ENCODE measurements around the gene AFF3. TPM values are rescaled to one million over a fixed set of nuclear protein-coding genes. Genes with fewer than 3 reads are reported as not detected.

The AFF3 gene
- total and polyA plus RNA-seq, 2 of the 8 experiments (the other 6 are each of a cell fraction or from before 2014, with no cell fraction given): 0.27 to 3.0 TPM

- H3K23me2 ChIP-seq (ENCODE audit: low read depth, low read length): no peaks in the 10 kb centered on the region
- H2BK120ac ChIP-seq (replicated peaks; ENCODE audit: low read depth, low read length): no peak overlapping the region
- no peak overlapping the region for H2BK20ac ChIP-seq (ENCODE audit: low read length)
- no peak overlapping the region for H4K5ac ChIP-seq (ENCODE audit: insufficient read length, low read depth, low read length)
- no peak overlapping the region for H3K4me3 ChIP-seq (ENCODE audit: extremely low read depth in 1 of 4, insufficient read depth in 2 of 4, low read depth in 3 of 4, low read length in 4 of 4)
- DNase-seq (ENCODE audit: low read depth in 1 of 2, low spot score in 2 of 2) (no peak), FAIRE-seq (no peak)
- H3K27ac ChIP-seq (ENCODE audit: low read depth, low read length): no peak overlapping the region
- no peak overlapping the region for H3K4me2 ChIP-seq (ENCODE audit: insufficient read depth in 1 of 2, low read depth in 2 of 2, low read length in 2 of 2)
- no peak for TF ChIP-seq YY1 (IDR thresholded peaks at IDR 0.05; ENCODE audit: low read depth, low read length)
- TF ChIP-seq ATF2 (IDR thresholded peaks at IDR 0.05; ENCODE audit: low read length): no peak
- TF ChIP-seq JUND (IDR thresholded peaks at IDR 0.05; ENCODE audit: low read length): no peak
- TF ChIP-seq SP4 (IDR thresholded peaks at IDR 0.05; ENCODE audit: low read length): no peak
- TF ChIP-seq E2F6 (IDR thresholded peaks at IDR 0.05): no peak
- no peak for TF ChIP-seq ZNF274 (IDR thresholded peaks at IDR 0.05; ENCODE audit: borderline replicate concordance, extremely low read depth, low read length)
- no peak for TF ChIP-seq FOSL1 (IDR thresholded peaks at IDR 0.05; ENCODE audit: insufficient read depth, low read depth, low read length)
- no peak for TF ChIP-seq BACH1 (IDR thresholded peaks at IDR 0.05; ENCODE audit: low read length)
- no peak for TF ChIP-seq MAFK (IDR thresholded peaks at IDR 0.05; ENCODE audit: low read depth, low read length)
- no peak for TF ChIP-seq RFX5 (IDR thresholded peaks at IDR 0.05; ENCODE audit: borderline replicate concordance, low read depth, low read length)
- no peak for TF ChIP-seq GABPA (IDR thresholded peaks at IDR 0.05; ENCODE audit: borderline replicate concordance, insufficient read depth, low read length)
- no peaks in the 10 kb centered on the region for H3K9me3 ChIP-seq (ENCODE audit: insufficient read depth in 2 of 2, low read depth in 1 of 2, low read length in 1 of 2)
- no peaks in the 10 kb centered on the region for H3K79me1 ChIP-seq (ENCODE audit: low read depth, low read length)
- no peak overlapping the region for H2BK15ac ChIP-seq (ENCODE audit: low read length)
- no peak overlapping the region for H3K4ac ChIP-seq (replicated peaks; ENCODE audit: insufficient read length, low read depth, low read length)
- H3K27me3 ChIP-seq (replicated peaks in 1 of 4; ENCODE audit: control insufficient read depth in 3 of 4, extremely low read depth in 1 of 4, insufficient read depth in 3 of 4, low read length in 3 of 4): no peaks in the 10 kb centered on the region
- H2BK5ac ChIP-seq (ENCODE audit: low read depth, low read length): no peak overlapping the region
- H3K9ac ChIP-seq (replicated peaks in 1 of 4; ENCODE audit: extremely low read depth in 1 of 4, low read depth in 3 of 4, low read length in 3 of 4): no peak overlapping the region
- no peak overlapping the region for H2BK12ac ChIP-seq (ENCODE audit: low read depth, low read length)
- H4K20me1 ChIP-seq (replicated peaks in 1 of 2; ENCODE audit: control insufficient read depth in 1 of 2, insufficient read depth in 2 of 2, low read length in 2 of 2): no peaks in the 10 kb centered on the region
- H3K18ac ChIP-seq (ENCODE audit: extremely low read depth, low read length): no peak overlapping the region
- 92% methylated on average over 1 of the region's 1 CpG; no CpG with 5 or more reads in 1 of the 2 experiments for WGBS, 2 experiments (ENCODE audit: extremely low coverage in 1 of 2, insufficient coverage in 1 of 2, insufficient read length in 1 of 2, insufficient replicate concordance in 2 of 2, low coverage in 1 of 2, low lambda C conversion rate in 2 of 2, missing lambda C conversion rate in 1 of 2)
- H3K36me3 ChIP-seq (ENCODE audit: control insufficient read depth in 2 of 4, insufficient read depth in 4 of 4, low read length in 3 of 4): no peaks in the 10 kb centered on the region
- H3K23ac ChIP-seq (ENCODE audit: insufficient read length): no peak overlapping the region
- no peak overlapping the region for H2AK5ac ChIP-seq (ENCODE audit: low read depth, low read length)
- H3K56ac ChIP-seq (replicated peaks; ENCODE audit: insufficient read length, low read depth, low read length): no peak overlapping the region
- H2AFZ ChIP-seq (ENCODE audit: low read length): no peak overlapping the region
- H4K8ac ChIP-seq (ENCODE audit: extremely low read depth, insufficient read depth, low read length): no peak overlapping the region
- H4K91ac ChIP-seq (replicated peaks; ENCODE audit: insufficient read length, low read length): no peak overlapping the region
- no peaks in the 10 kb centered on the region for H3K79me2 ChIP-seq (ENCODE audit: control insufficient read depth in 1 of 2, insufficient read depth in 2 of 2, low read length in 2 of 2)
- H3K4me1 ChIP-seq (replicated peaks in 1 of 4; ENCODE audit: control insufficient read depth in 3 of 4, insufficient read depth in 4 of 4, low read length in 3 of 4): peaks cover 0 to 2% (median 0%) of the 10 kb centered on the region in 4 experiments; a peak in 1 of 7 replicates
- no peak overlapping the region for H3K14ac ChIP-seq (ENCODE audit: insufficient read length)
- POLR2A ChIA-PET (ENCODE audit: partially characterized antibody): no interaction called here
- CTCF ChIA-PET (ENCODE audit: partially characterized antibody): interaction anchor here (0.6 to 0.8 kb wide), 2 partner anchors 370 to 715 kb away, joined by 3 read pairs; no protein-coding TSS in a partner anchor
Measured at GRCh38 chr2:99545066-99545465, 597.3 kb downstream of the AFF3 start.
